T-helper 1 cell treated with Interleukin-12 subunit alpha and Interleukin-12 subunit beta and Interleukin-4 antibody, amounts not matched to agents 30 μg/mL and 1 μg/mL, for 36 hours (primary cell): Measurements from ENCODE around the gene SAP30.

Source experiments
- H3K27ac Mint-ChIP-seq: one replicate; pipeline ENCODE4 v1.8.0; 2021; ENCODE audit warnings: mild to moderate bottlenecking, mixed read lengths
- H3K27me3 Mint-ChIP-seq: one replicate; pipeline ENCODE4 v1.8.0; 2021; ENCODE audit warnings: low read depth, mixed read lengths
- H3K36me3 Mint-ChIP-seq: one replicate; pipeline ENCODE4 v1.8.0; 2021; ENCODE audit warnings: low read depth, mixed read lengths
- H3K4me1 Mint-ChIP-seq: one replicate; pipeline ENCODE4 v1.8.0; 2021; ENCODE audit warnings: low read depth, mixed read lengths
- H3K4me3 Mint-ChIP-seq: one replicate; pipeline ENCODE4 v1.8.0; 2021; ENCODE audit warnings: mild to moderate bottlenecking, moderate library complexity, mixed read lengths
- H3K9me3 Mint-ChIP-seq: one replicate; pipeline ENCODE4 v1.8.0; 2021; ENCODE audit warnings: mixed read lengths

The SAP30 gene

GRCh38 chr4:173415885-173416653 is 45.3 kb downstream of the SAP30 start:
- Mint-ChIP-seq H3K36me3 (peaks cover 2% of the 10 kb centered on the region), H3K4me1 (peaks cover 9% of the 10 kb centered on the region), H3K4me3 (no peak overlapping the region), H3K9me3 (no peaks in the 10 kb centered on the region), H3K27ac (no peak overlapping the region), H3K27me3 (no peaks in the 10 kb centered on the region)

DNA sequence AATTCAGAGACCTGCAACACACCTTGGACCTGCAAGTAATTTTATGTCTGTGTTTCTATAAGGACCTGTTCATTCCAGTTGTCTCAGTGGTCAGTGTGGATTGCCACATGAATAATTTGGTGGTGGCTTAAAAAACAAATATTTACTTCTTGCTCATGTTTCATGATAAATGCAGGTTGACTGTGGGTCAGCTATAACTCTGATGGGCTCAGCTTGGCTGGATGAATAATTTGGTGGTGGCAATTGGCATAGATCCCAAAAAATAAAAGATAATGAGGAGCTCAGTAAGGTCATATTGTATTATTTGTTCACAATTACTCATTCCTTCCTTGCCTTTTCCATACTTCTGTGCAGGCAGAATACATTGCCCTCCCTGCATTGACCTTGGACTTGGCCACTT is 47.1 kb downstream of the SAP30 start:
- H3K36me3 Mint-ChIP-seq = peaks cover 2% of the 10 kb centered on the region
- no peaks in the 10 kb centered on the region for H3K9me3 Mint-ChIP-seq
- H3K27ac Mint-ChIP-seq = no peak overlapping the region
- H3K4me1 Mint-ChIP-seq = peaks cover 9% of the 10 kb centered on the region
- H3K4me3 Mint-ChIP-seq = no peak overlapping the region
- no peaks in the 10 kb centered on the region for H3K27me3 Mint-ChIP-seq

- Mint-ChIP-seq H3K27ac (no peak overlapping the region), H3K4me1 (peaks cover 9% of the 10 kb centered on the region), H3K4me3 (no peak overlapping the region), H3K9me3 (no peaks in the 10 kb centered on the region), H3K27me3 (no peaks in the 10 kb centered on the region), H3K36me3 (peaks cover 2% of the 10 kb centered on the region)
Measured at GRCh38 chr4:173418639-173419038, 47.9 kb downstream of the SAP30 start.

DNA sequence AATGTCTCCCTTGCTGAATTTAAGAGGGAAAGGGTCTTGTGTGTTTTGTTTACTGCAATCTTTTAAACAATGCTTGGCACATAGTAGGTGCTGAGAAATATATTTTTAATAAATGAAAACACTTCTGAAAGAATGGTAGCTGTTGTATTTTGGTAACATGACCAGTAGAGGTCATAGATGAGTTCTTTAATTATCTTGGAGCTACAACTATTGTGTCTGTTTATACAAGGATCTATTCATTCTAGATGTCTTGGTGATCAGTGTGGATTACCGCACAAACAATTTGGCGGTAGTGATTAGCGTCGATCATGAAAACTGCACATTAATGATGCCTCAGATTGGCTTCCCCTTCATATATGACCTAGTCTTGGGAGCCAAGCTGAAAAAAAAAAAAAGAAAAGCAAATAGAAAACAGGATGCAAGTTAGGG is 49.6 kb downstream of the SAP30 start:
- no peaks in the 10 kb centered on the region for H3K9me3 Mint-ChIP-seq
- no peak overlapping the region for H3K4me3 Mint-ChIP-seq
- H3K4me1 Mint-ChIP-seq = peaks cover 12% of the 10 kb centered on the region
- H3K27me3 Mint-ChIP-seq = no peaks in the 10 kb centered on the region
- H3K36me3 Mint-ChIP-seq = peaks cover 2% of the 10 kb centered on the region
- H3K27ac Mint-ChIP-seq = no peak overlapping the region

DNA sequence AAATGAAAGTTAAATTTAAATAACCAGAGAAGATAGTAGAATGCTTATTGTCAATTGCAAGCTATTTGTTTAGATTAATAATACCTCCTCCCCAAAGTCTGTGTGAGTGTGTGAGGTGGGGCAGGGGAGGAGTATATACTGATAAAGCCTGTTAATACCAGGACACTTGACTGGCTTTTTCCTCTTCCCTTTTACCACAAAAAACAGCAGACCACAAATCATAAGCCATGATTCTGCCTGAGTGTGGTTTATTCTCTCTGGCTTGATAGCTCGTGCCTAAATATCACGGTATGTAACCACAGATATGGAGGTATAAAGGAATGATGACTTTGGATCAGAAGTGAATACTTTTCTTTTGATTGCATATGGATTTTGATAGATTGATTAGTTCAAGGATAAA is 50.0 kb downstream of the SAP30 start:
- Mint-ChIP-seq H3K4me1 (peaks cover 16% of the 10 kb centered on the region), H3K27ac (no peak overlapping the region), H3K9me3 (no peaks in the 10 kb centered on the region), H3K27me3 (no peaks in the 10 kb centered on the region), H3K4me3 (no peak overlapping the region), H3K36me3 (peaks cover 2% of the 10 kb centered on the region)

GRCh38 chr4:173424899-173425805 is 54.4 kb downstream of the SAP30 start:
- H3K27ac Mint-ChIP-seq = no peak overlapping the region
- peaks cover 4% of the 10 kb centered on the region for H3K36me3 Mint-ChIP-seq
- peaks cover under 1% of the 10 kb centered on the region for H3K9me3 Mint-ChIP-seq
- peak overlapping the region; percentile 17 for H3K4me3 Mint-ChIP-seq
- no peaks in the 10 kb centered on the region for H3K27me3 Mint-ChIP-seq
- H3K4me1 Mint-ChIP-seq = peaks cover 29% of the 10 kb centered on the region

- no peaks in the 10 kb centered on the region for H3K27me3 Mint-ChIP-seq
- peak overlapping the region; percentile 71 for H3K27ac Mint-ChIP-seq
- H3K4me1 Mint-ChIP-seq = peaks cover 21% of the 10 kb centered on the region
- H3K9me3 Mint-ChIP-seq = peaks cover 9% of the 10 kb centered on the region
- H3K4me3 Mint-ChIP-seq = peak overlapping the region; percentile 60
- peaks cover 6% of the 10 kb centered on the region for H3K36me3 Mint-ChIP-seq
Measured at GRCh38 chr4:173426064-173426463, 55.3 kb downstream of the SAP30 start.
